ACC112 (cell line): ENCODE measurements around the gene CDS2.

Experiments used
- H2AFZ ChIP-seq: fragments of 200-600 bp; sonication (generic); one replicate; pipeline ENCODE4 v1.6.0; 2017; ENCODE audit warnings: antibody characterized with exemption, low read length; ENCODE audit not compliant: unreplicated experiment
- H3K27ac ChIP-seq: fragments of 200-600 bp; sonication (generic); 2 replicates; pipeline ENCODE4 v1.5.1; 2014; ENCODE audit warnings: low read depth, mild to moderate bottlenecking, antibody characterized with exemption, low read length, moderate library complexity
- H3K27me3 ChIP-seq: fragments of 200-600 bp; sonication (generic); 2 replicates; pipeline ENCODE4 v1.6.1; 2014; ENCODE audit warnings: mild to moderate bottlenecking, antibody characterized with exemption, low read length, moderate library complexity, mixed read lengths; ENCODE audit not compliant: insufficient read depth
- H3K36me3 ChIP-seq: fragments of 200-600 bp; sonication (generic); 2 replicates; pipeline ENCODE4 v1.6.1; 2016; ENCODE audit warnings: mild to moderate bottlenecking, antibody characterized with exemption, low read length, moderate library complexity, mixed read lengths; ENCODE audit not compliant: insufficient read depth
- H3K4me1 ChIP-seq: fragments of 200-600 bp; sonication (generic); one replicate; pipeline ENCODE4 v1.6.1; 2016; ENCODE audit warnings: low read length, mixed read lengths; ENCODE audit not compliant: insufficient read depth, unreplicated experiment, control insufficient read depth
- H3K4me3 ChIP-seq: fragments of 200-600 bp; sonication (generic); 2 replicates; pipeline ENCODE4 v1.5.1; 2014; ENCODE audit warnings: mild to moderate bottlenecking, low read depth, low read length
- H3K79me2 ChIP-seq: fragments of 200-600 bp; sonication (generic); one replicate; pipeline ENCODE4 v1.6.0; 2016; ENCODE audit warnings: low read length; ENCODE audit not compliant: control insufficient read depth, unreplicated experiment, insufficient read depth

Gene CDS2

GRCh38 chr20:5126512-5127203 is at the start of gene CDS2:
CDS2 (plus strand) TSS chr20:5127008; CDS start chr20:5127093, 85 bp downstream.
- Histone ChIP-seq H2AFZ (peak within 1 kb of the TSS; percentile 64), H3K4me3 (peak within 1 kb of the TSS; percentile 86), H3K27ac (peak within 1 kb of the TSS; percentile 20; the same call in 1 of the 2 replicates), H3K36me3 (no peaks in the 10 kb centered on the region), H3K27me3 (no peaks in the 10 kb centered on the region), H3K79me2 (peaks cover 28% of the 10 kb centered on the region), H3K4me1 (peaks cover 11% of the 10 kb centered on the region)

GRCh38 chr20:5077761-5078387 is 48.9 kb upstream of the CDS2 start:
- Histone ChIP-seq H3K4me1 (peaks cover 27% of the 10 kb centered on the region), H3K4me3 (no peak overlapping the region), H3K27me3 (no peaks in the 10 kb centered on the region), H3K27ac (no peak overlapping the region), H3K79me2 (no peaks in the 10 kb centered on the region), H2AFZ (no peak overlapping the region), H3K36me3 (no peaks in the 10 kb centered on the region)

- Histone ChIP-seq H2AFZ (no peak overlapping the region), H3K4me1 (peaks cover 21% of the 10 kb centered on the region), H3K27ac (no peak overlapping the region), H3K27me3 (no peaks in the 10 kb centered on the region), H3K79me2 (no peaks in the 10 kb centered on the region), H3K4me3 (no peak overlapping the region), H3K36me3 (no peaks in the 10 kb centered on the region)
These were observed 48.3 kb upstream of the CDS2 start for GRCh38 chr20:5078399-5078958.

- Histone ChIP-seq H3K27ac (peak overlapping the region; percentile 66), H3K27me3 (no peaks in the 10 kb centered on the region), H3K79me2 (no peaks in the 10 kb centered on the region), H3K36me3 (no peaks in the 10 kb centered on the region), H3K4me1 (peaks cover 11% of the 10 kb centered on the region), H3K4me3 (no peak overlapping the region), H2AFZ (peak overlapping the region; percentile 47)
These were observed 46.4 kb upstream of the CDS2 start for GRCh38 chr20:5080384-5080877.

GRCh38 chr20:5085380-5085779 is 41.4 kb upstream of the CDS2 start:
- Histone ChIP-seq H3K79me2 (no peaks in the 10 kb centered on the region), H3K4me1 (no peaks in the 10 kb centered on the region), H3K27me3 (no peaks in the 10 kb centered on the region), H3K4me3 (no peak overlapping the region), H3K36me3 (no peaks in the 10 kb centered on the region), H2AFZ (no peak overlapping the region), H3K27ac (no peak overlapping the region)

- no peaks in the 10 kb centered on the region for H3K4me1 ChIP-seq
These were observed 38.1 kb upstream of the CDS2 start for GRCh38 chr20:5088688-5089087.

GRCh38 chr20:5090191-5090590 is 36.6 kb upstream of the CDS2 start:
- no peak overlapping the region for H2AFZ ChIP-seq
- no peaks in the 10 kb centered on the region for H3K4me1 ChIP-seq
- no peak overlapping the region for H3K27ac ChIP-seq
- H3K36me3 ChIP-seq: no peaks in the 10 kb centered on the region
- no peaks in the 10 kb centered on the region for H3K27me3 ChIP-seq
- H3K4me3 ChIP-seq: no peak overlapping the region
- no peaks in the 10 kb centered on the region for H3K79me2 ChIP-seq

More at GRCh38 chr20:5088688-5089087, 38.1 kb upstream of the CDS2 start:
- no peak overlapping the region for H3K27ac ChIP-seq
- H3K79me2 ChIP-seq: no peaks in the 10 kb centered on the region
- no peaks in the 10 kb centered on the region for H3K27me3 ChIP-seq
- H2AFZ ChIP-seq: no peak overlapping the region
- no peak overlapping the region for H3K4me3 ChIP-seq
- no peaks in the 10 kb centered on the region for H3K36me3 ChIP-seq

- Histone ChIP-seq H3K36me3 (peaks cover 3% of the 10 kb centered on the region; the same call in 1 of the 2 replicates), H2AFZ (no peak overlapping the region), H3K27me3 (no peaks in the 10 kb centered on the region), H3K4me1 (no peaks in the 10 kb centered on the region), H3K79me2 (no peaks in the 10 kb centered on the region), H3K27ac (no peak overlapping the region), H3K4me3 (no peak overlapping the region)
These were observed 34.9 kb upstream of the CDS2 start for GRCh38 chr20:5091902-5092301.

- H3K27me3 ChIP-seq: no peaks in the 10 kb centered on the region
- H3K36me3 ChIP-seq: peaks cover 6% of the 10 kb centered on the region; the same call in 1 of the 2 replicates
- no peak overlapping the region for H2AFZ ChIP-seq
- H3K79me2 ChIP-seq: no peaks in the 10 kb centered on the region
- H3K27ac ChIP-seq: no peak overlapping the region
- H3K4me3 ChIP-seq: no peak overlapping the region
- H3K4me1 ChIP-seq: no peaks in the 10 kb centered on the region
These were observed 34.0 kb upstream of the CDS2 start for GRCh38 chr20:5092765-5093339.

- peaks cover 26% of the 10 kb centered on the region for H3K36me3 ChIP-seq
- no peak overlapping the region for H3K4me3 ChIP-seq
- no peak overlapping the region for H3K27ac ChIP-seq
- H3K79me2 ChIP-seq: no peaks in the 10 kb centered on the region
- H2AFZ ChIP-seq: no peak overlapping the region
- no peaks in the 10 kb centered on the region for H3K4me1 ChIP-seq
- no peaks in the 10 kb centered on the region for H3K27me3 ChIP-seq
These were observed 31.4 kb upstream of the CDS2 start for GRCh38 chr20:5095454-5095853.
